GM12878 (cell line): ENCODE data around the gene PSIP1. TPM values are rescaled to one million over a fixed set of nuclear protein-coding genes. Genes with fewer than 3 reads are reported as not detected.

ENCODE experiments used
- ATAC-seq: fragments of 200-7000 bp; cut with Tn5 transposase; 3 replicates; pipeline ENCODE4 v1.9.1; 2020; ENCODE audit warnings: mild to moderate bottlenecking, moderate library complexity
- BruUV-seq: library from RNA; stranded (reverse); fragments of 400-500 nt; replicated peaks from 2 replicates; lab custom pipeline; 2021; lab: Mats Ljungman, UMichigan
- CTCF ChIA-PET: fragments of 300-600 bp; sonication (Branson Sonifier 250); formaldehyde crosslinking; extraction: SDS; loops from one replicate; lab custom pipeline; 2021; ENCODE audit warnings: inconsistent platforms; lab: Yijun Ruan, JAX
- POLR2A ChIA-PET: fragments of 350-600 bp; formaldehyde crosslinking; extraction: SDS; loops from one replicate; lab custom pipeline; 2021; ENCODE audit warnings: inconsistent platforms; lab: Charles Lee
- RAD21 ChIA-PET: fragments of 300-600 bp; sonication (Branson Sonifier 250); formaldehyde crosslinking; loops from one replicate; lab custom pipeline; 2023; ENCODE audit warnings: antibody characterized with exemption; ENCODE audit not compliant: unreplicated experiment; lab: Charles Lee
- SMC1A ChIA-PET: fragments of 300-600 bp; sonication (Branson Sonifier 250); formaldehyde crosslinking; loops from one replicate; lab custom pipeline; 2023; ENCODE audit not compliant: unreplicated experiment, uncharacterized antibody; lab: Charles Lee
- DNase-seq: peaks from one replicate; pipeline ENCODE4 v3.0.0-alpha.2; 2011; ENCODE audit warnings: low read depth, low spot score
- FAIRE-seq: peaks from 3 replicates; lab custom pipeline; 2011; peaks lifted over from hg19 to GRCh38; lab: Jason Lieb, UNC
- H2AFZ ChIP-seq: 2 replicates; pipeline ENCODE4 v1.6.0; 2011; ENCODE audit warnings: low read depth, low read length, control low read depth; ENCODE audit not compliant: control insufficient read depth
- H3K27ac ChIP-seq: 2 replicates; pipeline ENCODE4 v1.5.1; 2011; ENCODE audit warnings: control low read depth; ENCODE audit not compliant: control insufficient read depth, insufficient read depth
- H3K27me3 ChIP-seq, 2 experiments: replicated peaks in 1 of 2; 2 replicates each; pipeline versions ENCODE4 v1.6.0 to v1.6.1; 2011; ENCODE audit warnings: low read length in 1 of 2; ENCODE audit not compliant: control insufficient read depth in 2 of 2, insufficient read depth in 2 of 2
- H3K36me3 ChIP-seq, 2 experiments: 2 replicates each; pipeline ENCODE4 v1.5.1; 2011; ENCODE audit warnings: low read length in 1 of 2; ENCODE audit not compliant: control insufficient read depth in 2 of 2, insufficient read depth in 2 of 2
- H3K4me1 ChIP-seq: 2 replicates; pipeline ENCODE4 v1.6.1; 2011; ENCODE audit warnings: mild to moderate bottlenecking, low read length, moderate library complexity, mixed read lengths; ENCODE audit not compliant: control insufficient read depth, insufficient read depth
- H3K4me2 ChIP-seq: 2 replicates; pipeline ENCODE4 v1.6.0; 2011; ENCODE audit warnings: control low read depth; ENCODE audit not compliant: control insufficient read depth, insufficient read depth
- H3K4me3 ChIP-seq: fragments of 200-600 bp; sonication (generic); 2 replicates; pipeline ENCODE4 v1.5.1; 2016
- H3K79me2 ChIP-seq: 2 replicates; pipeline ENCODE4 v1.6.0; 2011; ENCODE audit warnings: low read length; ENCODE audit not compliant: control insufficient read depth, insufficient read depth
- H3K9ac ChIP-seq: 2 replicates; pipeline ENCODE4 v1.8.0; 2011; ENCODE audit warnings: low read length, control low read depth, mixed read lengths; ENCODE audit not compliant: control insufficient read depth, insufficient read depth
- H3K9me3 ChIP-seq: replicated peaks from 3 replicates; pipeline ENCODE4 v1.5.1; 2011; ENCODE audit warnings: mild to moderate bottlenecking, low read length; ENCODE audit not compliant: control insufficient read depth, insufficient read depth
- H4K20me1 ChIP-seq: 2 replicates; pipeline ENCODE4 v1.6.0; 2011; ENCODE audit not compliant: control insufficient read depth, insufficient read depth
- ATF3 ChIP-seq: IDR thresholded peaks from 2 replicates; pipeline ENCODE4 v1.6.1; 2011; ENCODE audit warnings: low read depth, mild to moderate bottlenecking, low read length, moderate library complexity, borderline replicate concordance; ENCODE audit errors: extremely low read depth
- BCL11A ChIP-seq: IDR thresholded peaks from 2 replicates; pipeline ENCODE4 v1.6.1; 2011; ENCODE audit warnings: low read depth, low read length
- E4F1 ChIP-seq: fragments of 450-650 bp; IDR thresholded peaks from 2 replicates; pipeline ENCODE4 v1.6.1; 2018; ENCODE audit warnings: borderline replicate concordance, mild to moderate bottlenecking; ENCODE audit not compliant: partially characterized antibody
- EED ChIP-seq: sonication (generic); IDR thresholded peaks from 2 replicates; pipeline ENCODE4 v1.6.1; 2016; ENCODE audit warnings: antibody characterized with exemption, low read depth
- EP300 ChIP-seq, 2 experiments: fragments of 150-350 bp in 1 of 2; IDR thresholded peaks; 2 replicates each; pipeline ENCODE4 v1.6.1; 2011 to 2012; ENCODE audit warnings: low read depth in 2 of 2, low read length in 2 of 2, borderline replicate concordance in 1 of 2, improper control_type of control experiment in 1 of 2, inconsistent platforms in 1 of 2; ENCODE audit not compliant: control insufficient read depth in 1 of 2
- ESRRA ChIP-seq: IDR thresholded peaks from 2 replicates; pipeline ENCODE4 v1.6.1; 2012; ENCODE audit warnings: mild to moderate bottlenecking, low read length, improper control_type of control experiment
- HDAC6 ChIP-seq: fragments of 200-600 bp; sonication (generic); IDR thresholded peaks from one replicate; pipeline ENCODE4 v1.8.0; 2017; ENCODE audit warnings: antibody characterized with exemption; ENCODE audit not compliant: unreplicated experiment
- IKZF2 ChIP-seq, 2 experiments: fragments of 450-650 bp; IDR thresholded peaks; 2 replicates each; pipeline ENCODE4 v1.6.1; 2017; ENCODE audit warnings: mild to moderate bottlenecking in 2 of 2, moderate library complexity in 2 of 2
- IRF4 ChIP-seq: IDR thresholded peaks from 2 replicates; pipeline ENCODE4 v1.6.1; 2011; ENCODE audit warnings: low read depth, low read length
- KLF5 ChIP-seq: fragments of 450-650 bp; IDR thresholded peaks from 2 replicates; pipeline ENCODE4 v1.6.1; 2014; ENCODE audit warnings: mild to moderate bottlenecking; ENCODE audit not compliant: partially characterized antibody
- MEF2B ChIP-seq: fragments of 450-650 bp; IDR thresholded peaks from 2 replicates; pipeline ENCODE4 v1.6.1; 2018; ENCODE audit warnings: mild to moderate bottlenecking, moderate library complexity; ENCODE audit not compliant: partially characterized antibody, poor library complexity, severe bottlenecking
- MTA2 ChIP-seq: fragments of 450-650 bp; IDR thresholded peaks from 2 replicates; pipeline ENCODE4 v1.6.1; 2016; ENCODE audit warnings: low read depth, mild to moderate bottlenecking, moderate library complexity
- MXI1 ChIP-seq: fragments of 150-350 bp; IDR thresholded peaks from 2 replicates; pipeline ENCODE4 v1.6.1; 2011; ENCODE audit warnings: low read depth, mild to moderate bottlenecking, inconsistent platforms, low read length, improper control_type of control experiment
- NFXL1 ChIP-seq: fragments of 450-650 bp; IDR thresholded peaks from 2 replicates; pipeline ENCODE4 v1.6.1; 2017; ENCODE audit warnings: antibody characterized with exemption, mild to moderate bottlenecking, borderline replicate concordance
- RAD21 ChIP-seq: IDR thresholded peaks from 2 replicates; pipeline ENCODE4 v1.6.1; 2011; ENCODE audit warnings: mild to moderate bottlenecking, low read depth, low read length, moderate library complexity; ENCODE audit not compliant: insufficient read depth
- RUNX3 ChIP-seq: IDR thresholded peaks from 2 replicates; pipeline ENCODE4 v1.6.1; 2012; ENCODE audit warnings: low read length, inconsistent platforms
- SMARCA5 ChIP-seq: fragments of 450-650 bp; IDR thresholded peaks from 2 replicates; pipeline ENCODE4 v1.6.1; 2017; ENCODE audit warnings: mild to moderate bottlenecking
- SUZ12 ChIP-seq: fragments of 200-600 bp; sonication (generic); IDR thresholded peaks from one replicate; pipeline ENCODE4 v1.6.1; 2018; ENCODE audit warnings: antibody characterized with exemption, mild to moderate bottlenecking; ENCODE audit not compliant: unreplicated experiment
- WRNIP1 ChIP-seq: IDR thresholded peaks from 2 replicates; pipeline ENCODE4 v1.6.1; 2011; ENCODE audit warnings: low read depth, low read length, improper control_type of control experiment, borderline replicate concordance
- WGBS: methylation state at CpG from one replicate; pipeline ENCODE4 v1.1.6; 2016; ENCODE audit warnings: low lambda C conversion rate; ENCODE audit not compliant: insufficient replicate concordance, insufficient coverage; ENCODE audit errors: missing lambda C conversion rate; 5-methylcytosine and 5-hydroxymethylcytosine counted together
- in situ Hi-C: fragments of 300-500 bp; cut with MboI; formaldehyde crosslinking; loops from 9 replicates; pipeline ENCODE4 v1.14.3; 2018; ENCODE audit warnings: mixed read lengths
- intact Hi-C: fragments of 100-400 bp; cut with micrococcal nuclease; formaldehyde crosslinking; loops from one replicate; pipeline ENCODE4 v1.14.2; 2022; ENCODE audit not compliant: unreplicated experiment
- polyA plus RNA-seq, 11 experiments: library from polyadenylated mRNA; depleted of rRNA in 4 of 11; unstranded in 6 of 11; stranded (reverse) in 5 of 11; fragments of >200 nt; fragmentation: Nextera tagmentation in 4 of 11; fragmentation: Illumina TruSeq in 1 of 11; extraction: Ambion mirVana in 4 of 11; extraction: Trizol in 1 of 11; gene quantifications; 1 replicate in 1 of 11; 2 replicates in 10 of 11; pipeline versions ENCODE4 v1.2.1 to v1.2.3, GENCODE V29; 2011 to 2016; ENCODE audit warnings: inconsistent platforms in 2 of 11, missing spikeins in 2 of 11, low read depth in 1 of 11
- total RNA-seq, 4 experiments: library from RNA; depleted of rRNA in 3 of 4; stranded (reverse); fragments of >200 nt in 3 of 4; fragmentation: Illumina TruSeq in 1 of 4; extraction: Trizol in 1 of 4; gene quantifications; 2 replicates each; pipeline versions ENCODE4 v1.2.1 to v1.2.3, GENCODE V29; 2013 to 2021
- TF ChIP-seq, protein P1 (sequence below): fragments of 450-650 bp; IDR thresholded peaks from 2 replicates; pipeline ENCODE4 v1.6.1; 2017; ENCODE audit warnings: borderline replicate concordance

Gene PSIP1
- total and polyA plus RNA-seq, 10 of the 15 experiments (the other 5 are each of a cell fraction or from before 2014, with no cell fraction given): 75.5 to 299 (median 173) TPM

DNA sequence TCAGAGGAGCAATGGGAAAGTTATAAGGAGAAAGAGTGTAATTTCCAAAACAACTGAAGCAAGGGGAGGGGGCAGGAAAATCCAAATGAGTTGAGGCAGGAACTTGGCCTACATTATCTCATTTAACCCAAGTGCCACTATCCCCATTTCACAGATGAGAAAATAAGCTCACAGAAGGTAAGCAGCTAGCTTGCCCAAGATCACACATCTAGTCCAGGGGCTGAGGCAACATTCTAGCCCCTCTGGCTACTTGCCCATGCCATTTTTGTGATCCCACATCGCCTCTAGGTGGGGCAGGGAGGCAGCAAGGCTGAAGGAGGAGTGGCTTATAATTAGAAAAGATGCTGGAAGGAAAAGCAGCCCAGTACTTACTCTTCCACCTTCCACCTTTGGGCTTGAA is 2.6 kb upstream of the PSIP1 start:
- RAD21 ChIA-PET: interaction anchor here (0.9 to 5.5 kb wide), 11 partner anchors 9 to 89 kb away, joined by 3 to 106 read pairs (median 6); partner anchors contain the start of gene CCDC171
- intact Hi-C loops: no loop called here
- Histone ChIP-seq H4K20me1 (no peaks in the 10 kb centered on the region), H3K9me3 (no peaks in the 10 kb centered on the region), H3K4me2 (peak overlapping the region; percentile 21), H3K9ac (peak overlapping the region; percentile 51; the same call in 1 of the 2 replicates), H3K79me2 (peaks cover 26% of the 10 kb centered on the region), H3K27me3 (no peaks in the 10 kb centered on the region), H3K36me3 (0 out of 4 replicates have a peak, but pooled peaks cover 0 to under 1% of the 10 kb centered on the region in 2 experiments), H3K4me1 (peaks cover 13% of the 10 kb centered on the region), H3K4me3 (no peak overlapping the region), H3K27ac (peak overlapping the region; percentile 99), H2AFZ (peak overlapping the region; percentile 29)
- BruUV-seq: no TSS peak
- SMC1A ChIA-PET: interaction anchor here (0.7 to 7.2 kb wide), 12 partner anchors 11 to 208 kb away, joined by 3 to 163 read pairs (median 5); no protein-coding TSS in a partner anchor
- FAIRE-seq: no peak
- POLR2A ChIA-PET: interaction anchor here (0.6 to 4.5 kb wide), 6 partner anchors 9 to 206 kb away, joined by 3 to 70 read pairs (median 3); partner anchors contain the start of gene TTC39B
- peak; percentile 11 for ATAC-seq
- CTCF ChIA-PET: interaction anchor here (0.7 to 7.1 kb wide), 10 partner anchors 9 to 288 kb away, joined by 3 to 133 read pairs (median 10); partner anchors contain the start of gene CCDC171
- 100% methylated on average over 1 of the region's 1 CpG for WGBS
- in situ Hi-C loops: no loop called here
- no peak for DNase-seq
- TF ChIP-seq ESRRA: no peak
- peak; percentile 22; the same call in 1 of the 2 replicates for TF ChIP-seq SMARCA5
- TF ChIP-seq BCL11A: no peak
- no peak for TF ChIP-seq NFXL1
- no peak for TF ChIP-seq MTA2
- TF ChIP-seq ATF3: no peak
- no peak for TF ChIP-seq KLF5
- no peak for TF ChIP-seq IRF4
- TF ChIP-seq HDAC6: no peak
- TF ChIP-seq EP300 (IDR thresholded peaks at IDR 0.05; ENCODE audit: borderline replicate concordance in 1 of 2, control insufficient read depth in 1 of 2, low read depth in 2 of 2, low read length in 2 of 2): no peak
- TF ChIP-seq MEF2B: no peak
- peak; percentile 19; the same call in 1 of the 2 replicates for TF ChIP-seq EED
- TF ChIP-seq MXI1: no peak
- 0 out of 2 replicates have a peak, but pooled peaks have one; percentile 36 for TF ChIP-seq WRNIP1
- no peak for TF ChIP-seq E4F1
- TF ChIP-seq, protein P1, sequence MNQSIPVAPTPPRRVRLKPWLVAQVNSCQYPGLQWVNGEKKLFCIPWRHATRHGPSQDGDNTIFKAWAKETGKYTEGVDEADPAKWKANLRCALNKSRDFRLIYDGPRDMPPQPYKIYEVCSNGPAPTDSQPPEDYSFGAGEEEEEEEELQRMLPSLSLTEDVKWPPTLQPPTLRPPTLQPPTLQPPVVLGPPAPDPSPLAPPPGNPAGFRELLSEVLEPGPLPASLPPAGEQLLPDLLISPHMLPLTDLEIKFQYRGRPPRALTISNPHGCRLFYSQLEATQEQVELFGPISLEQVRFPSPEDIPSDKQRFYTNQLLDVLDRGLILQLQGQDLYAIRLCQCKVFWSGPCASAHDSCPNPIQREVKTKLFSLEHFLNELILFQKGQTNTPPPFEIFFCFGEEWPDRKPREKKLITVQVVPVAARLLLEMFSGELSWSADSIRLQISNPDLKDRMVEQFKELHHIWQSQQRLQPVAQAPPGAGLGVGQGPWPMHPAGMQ: no peak
- no peak for TF ChIP-seq RUNX3
- no peak for TF ChIP-seq IKZF2 (IDR thresholded peaks at IDR 0.05)
- no peak for TF ChIP-seq SUZ12
- TF ChIP-seq RAD21: peak; percentile 50
